ENCODE data around the gene CX3CR1.

- no peak for TF ChIP-seq EZH2 (IDR thresholded peaks at IDR 0.05; ENCODE audit: insufficient read depth, poor library complexity, severe bottlenecking)
- TF ChIP-seq EZH2phosphoT487 (IDR thresholded peaks at IDR 0.05; ENCODE audit: insufficient read depth, low read depth), result no peak
Observed at GRCh38 chr3:39302178-39302577, 22.3 kb upstream of the CX3CR1 start.

Data from GM23248 (cell line).